Dendritic cell treated with granulocyte-macrophage colony-stimulating factor and Interleukin-4, amounts not matched to agents 40 ng/mL and 50 ng/mL, for 4 days (primary cell): ENCODE measurements around the gene CACNA1E.
"Not testable (repeated sequence)": the region's sequence is repeated elsewhere in the genome, so short reads cannot be mapped to it uniquely, and the experiment has no call there.

ENCODE experiments used
- H3K27ac Mint-ChIP-seq: one replicate; pipeline ENCODE4 v1.8.0; 2022; ENCODE audit warnings: mild to moderate bottlenecking, mixed read lengths
- H3K27me3 Mint-ChIP-seq: one replicate; pipeline ENCODE4 v1.8.0; 2022; ENCODE audit warnings: mild to moderate bottlenecking, mixed read lengths
- H3K36me3 Mint-ChIP-seq: one replicate; pipeline ENCODE4 v1.8.0; 2022; ENCODE audit warnings: low read depth, mixed read lengths
- H3K4me1 Mint-ChIP-seq: one replicate; pipeline ENCODE4 v1.8.0; 2022; ENCODE audit warnings: low read depth, mixed read lengths
- H3K4me3 Mint-ChIP-seq: one replicate; pipeline ENCODE4 v1.8.0; 2022; ENCODE audit warnings: mild to moderate bottlenecking, moderate library complexity, mixed read lengths
- H3K9me3 Mint-ChIP-seq: one replicate; pipeline ENCODE4 v1.8.0; 2022; ENCODE audit warnings: mixed read lengths
- intact Hi-C: fragments of 100-400 bp; cut with micrococcal nuclease; formaldehyde crosslinking; loops from one replicate; pipeline ENCODE4 v1.15.0; 2022

CACNA1E gene

DNA sequence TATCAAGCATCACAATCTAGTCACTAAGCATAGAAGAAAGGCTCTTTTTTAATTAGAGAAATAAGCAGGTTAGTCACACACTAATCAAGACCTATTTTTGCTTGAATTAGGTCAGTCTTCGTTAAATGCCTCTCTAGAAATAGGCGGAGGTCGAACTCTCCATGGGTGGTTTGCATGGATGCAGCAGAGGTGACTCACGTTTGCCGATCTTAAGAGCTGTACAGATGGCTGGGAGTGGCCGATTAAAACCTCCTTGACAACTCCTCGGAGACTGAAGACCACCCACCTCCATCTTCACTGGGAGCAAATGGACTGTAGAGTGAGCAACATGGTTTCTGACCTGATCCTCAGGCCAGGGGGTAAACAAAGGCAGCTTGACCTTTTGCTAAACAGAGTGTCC, 328.9 kb downstream of the CACNA1E start:
- intact Hi-C loops, result no loop called here
- no peaks in the 10 kb centered on the region for H3K9me3 Mint-ChIP-seq
- no peaks in the 10 kb centered on the region for H3K27me3 Mint-ChIP-seq
- H3K36me3 Mint-ChIP-seq, result no peaks in the 10 kb centered on the region
- H3K4me3 Mint-ChIP-seq, result no peak overlapping the region
- H3K27ac Mint-ChIP-seq, result no peak overlapping the region
- H3K4me1 Mint-ChIP-seq, result no peaks in the 10 kb centered on the region

GRCh38 chr1:181813266-181813665, 329.9 kb downstream of the CACNA1E start:
- Mint-ChIP-seq H3K27me3 (no peaks in the 10 kb centered on the region), H3K27ac (no peak overlapping the region), H3K4me1 (no peaks in the 10 kb centered on the region), H3K4me3 (no peak overlapping the region), H3K36me3 (no peaks in the 10 kb centered on the region), H3K9me3 (no peaks in the 10 kb centered on the region)
- intact Hi-C loops, result no loop called here

DNA sequence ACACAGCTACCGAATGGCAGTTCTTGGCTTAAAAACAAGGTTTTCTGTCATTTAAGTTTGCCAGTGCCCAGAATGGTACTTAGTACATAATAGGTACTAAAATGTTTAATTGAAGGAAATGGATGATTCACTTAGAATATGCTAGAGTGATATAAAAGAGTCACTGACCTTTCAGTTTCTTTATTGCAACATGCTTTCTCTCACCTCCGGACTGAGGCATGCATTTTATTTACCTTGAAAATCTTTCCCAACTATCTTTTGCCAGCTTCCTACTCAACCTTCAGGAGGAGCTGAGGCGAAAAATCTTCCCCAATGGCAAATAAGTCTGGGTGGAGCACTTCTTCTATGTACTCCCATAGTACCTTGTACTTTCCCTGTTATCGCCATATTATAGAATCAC, 333.3 kb downstream of the CACNA1E start:
- intact Hi-C loops, result no loop called here
- Mint-ChIP-seq H3K27me3 (no peaks in the 10 kb centered on the region), H3K4me1 (no peaks in the 10 kb centered on the region), H3K9me3 (no peaks in the 10 kb centered on the region), H3K36me3 (no peaks in the 10 kb centered on the region), H3K27ac (no peak overlapping the region), H3K4me3 (no peak overlapping the region)

GRCh38 chr1:181817091-181817490, 333.8 kb downstream of the CACNA1E start:
- Mint-ChIP-seq H3K27me3 (no peaks in the 10 kb centered on the region), H3K9me3 (no peaks in the 10 kb centered on the region), H3K4me1 (no peaks in the 10 kb centered on the region), H3K36me3 (no peaks in the 10 kb centered on the region), H3K27ac (no peak overlapping the region), H3K4me3 (no peak overlapping the region)
- intact Hi-C loops, result no loop called here

DNA sequence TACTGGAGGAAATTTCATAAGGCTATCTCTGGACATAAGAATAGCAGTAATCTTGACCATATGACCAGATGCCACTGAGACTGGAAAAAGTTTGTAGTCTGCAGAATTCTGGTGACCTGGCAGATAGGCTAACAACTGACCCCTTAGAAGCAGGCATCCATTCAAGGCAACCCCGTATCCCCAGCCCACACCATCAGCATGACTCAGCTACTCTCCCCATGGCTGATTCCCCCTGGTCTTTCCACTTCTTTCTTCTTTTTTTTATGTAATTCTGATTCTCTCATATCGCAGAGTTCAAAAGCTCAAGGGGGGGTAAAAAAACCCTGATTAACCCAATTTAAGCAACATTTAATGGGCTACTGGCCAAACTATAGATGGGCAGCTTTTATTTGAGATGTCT, 335.1 kb downstream of the CACNA1E start:
- Mint-ChIP-seq H3K27me3 (no peaks in the 10 kb centered on the region), H3K36me3 (no peaks in the 10 kb centered on the region), H3K27ac (no peak overlapping the region), H3K9me3 (no peaks in the 10 kb centered on the region), H3K4me1 (no peaks in the 10 kb centered on the region), H3K4me3 (no peak overlapping the region)
- intact Hi-C loops, result no loop called here

DNA sequence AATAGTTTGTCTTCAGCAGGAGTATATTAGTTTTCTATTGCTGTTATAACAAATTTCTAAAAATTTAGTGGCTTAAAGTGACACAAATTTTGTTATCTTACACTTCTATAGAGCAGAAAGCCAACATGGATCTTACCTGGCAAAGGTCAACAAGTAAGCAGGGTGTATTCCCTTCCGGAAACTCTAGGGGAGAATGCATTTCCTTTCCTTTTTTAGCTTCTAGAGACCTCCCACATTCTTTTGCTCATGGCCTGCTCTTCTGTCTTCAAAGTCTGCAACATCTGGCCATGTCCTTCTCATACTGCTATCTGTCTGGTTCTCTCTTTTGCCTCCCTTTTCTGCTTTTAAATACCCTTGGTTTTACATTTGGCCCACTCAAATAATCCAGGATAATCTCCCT, 335.6 kb downstream of the CACNA1E start:
- Mint-ChIP-seq H3K9me3 (no peaks in the 10 kb centered on the region), H3K27ac (no peak overlapping the region), H3K4me1 (no peaks in the 10 kb centered on the region), H3K36me3 (no peaks in the 10 kb centered on the region), H3K27me3 (no peaks in the 10 kb centered on the region), H3K4me3 (no peak overlapping the region)
- intact Hi-C loops, result no loop called here

DNA sequence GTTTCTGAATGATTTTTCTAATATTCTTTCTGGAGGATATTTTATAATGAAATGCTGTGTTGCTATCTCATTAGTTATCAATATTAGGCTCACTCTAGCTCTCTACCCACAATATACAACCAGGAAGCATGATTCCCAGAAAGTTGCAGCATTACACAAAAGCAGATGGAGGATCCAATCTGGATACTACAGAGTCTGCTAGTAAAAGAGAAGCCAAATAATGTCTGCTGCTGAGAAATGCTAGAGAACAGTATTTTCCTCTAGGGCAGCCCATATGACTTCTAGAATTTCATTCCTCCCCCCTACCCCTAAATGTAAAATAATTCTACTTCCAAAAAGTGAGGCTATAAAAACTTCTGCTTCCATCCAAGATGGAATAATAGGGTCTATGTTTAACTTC, 338.4 kb downstream of the CACNA1E start:
- no peaks in the 10 kb centered on the region for H3K27me3 Mint-ChIP-seq
- no peak overlapping the region for H3K4me3 Mint-ChIP-seq
- peaks cover 3% of the 10 kb centered on the region for H3K9me3 Mint-ChIP-seq
- no peaks in the 10 kb centered on the region for H3K36me3 Mint-ChIP-seq
- H3K27ac Mint-ChIP-seq, result no peak overlapping the region
- no peaks in the 10 kb centered on the region for H3K4me1 Mint-ChIP-seq
- intact Hi-C loops, result no loop called here

DNA sequence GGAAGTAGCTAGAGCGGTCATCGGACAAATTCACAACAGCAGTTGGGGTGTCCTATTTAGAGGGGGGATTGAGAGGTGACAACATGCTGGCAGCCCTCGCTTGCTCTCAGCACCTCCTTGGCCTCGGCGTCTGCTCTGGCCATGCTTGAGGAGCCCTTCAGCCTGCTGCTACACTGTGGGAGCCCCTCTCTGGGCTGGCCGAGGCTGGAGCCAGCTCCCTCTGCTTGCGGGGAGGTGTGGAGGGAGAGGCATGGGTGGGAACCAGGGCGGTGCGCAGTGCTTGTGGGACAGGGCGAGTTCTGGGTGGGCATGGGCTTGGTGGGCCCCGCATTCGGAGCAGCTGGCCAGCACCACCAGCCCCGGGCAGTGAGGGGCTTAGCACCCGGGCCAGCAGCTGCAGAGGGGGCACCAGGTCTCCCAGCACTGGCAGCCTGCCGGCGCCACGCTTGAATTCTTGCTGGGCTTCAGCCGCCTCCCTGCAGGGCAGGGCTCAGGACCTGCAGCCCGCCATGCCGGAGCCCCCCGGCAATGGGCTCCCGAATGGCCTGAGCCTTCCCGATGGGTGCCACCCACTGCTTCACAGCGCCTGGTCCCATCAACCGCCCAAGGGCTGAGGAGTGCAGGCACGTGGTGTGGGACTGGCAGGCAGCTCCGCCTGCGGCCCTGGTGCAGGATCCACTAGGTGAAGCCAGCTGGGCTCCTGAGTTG, 349.0 kb downstream of the CACNA1E start:
- not testable (repeated sequence) for H3K27ac Mint-ChIP-seq, H3K27me3 Mint-ChIP-seq

GRCh38 chr1:181846001-181846645, 362.8 kb downstream of the CACNA1E start:
- Mint-ChIP-seq H3K4me1 (no peaks in the 10 kb centered on the region), H3K27me3 (no peaks in the 10 kb centered on the region), H3K27ac (no peak overlapping the region), H3K4me3 (no peak overlapping the region), H3K36me3 (no peaks in the 10 kb centered on the region), H3K9me3 (peaks cover 3% of the 10 kb centered on the region)
- intact Hi-C loops, result no loop called here

More for the DNA sequence above, 349.0 kb downstream of the CACNA1E start:
- H3K4me1 Mint-ChIP-seq, intact Hi-C loops, H3K4me3 Mint-ChIP-seq, H3K36me3 Mint-ChIP-seq: not testable (repeated sequence)
- H3K9me3 Mint-ChIP-seq, result peaks cover 55% of the 10 kb centered on the region

DNA sequence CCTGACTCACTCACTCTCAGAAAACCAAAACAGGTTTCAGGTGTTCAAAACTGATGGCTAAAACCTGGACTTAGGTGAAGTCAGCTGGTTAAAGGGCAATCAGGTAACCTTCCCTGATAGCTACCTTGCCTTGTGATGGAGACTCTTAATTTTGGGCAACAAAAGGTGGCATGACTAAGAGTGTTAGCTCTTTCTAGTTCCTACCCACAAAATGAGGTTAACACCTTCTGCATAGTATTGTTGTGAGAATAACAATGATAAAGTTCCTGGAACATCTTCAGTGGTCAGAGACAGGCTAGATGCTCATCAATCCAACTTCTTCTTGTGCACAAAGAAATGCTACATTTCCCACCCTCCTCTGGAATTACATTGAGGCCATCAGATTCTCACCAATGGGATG, 363.4 kb downstream of the CACNA1E start:
- Mint-ChIP-seq H3K27me3 (no peaks in the 10 kb centered on the region), H3K4me3 (no peak overlapping the region), H3K4me1 (no peaks in the 10 kb centered on the region)

GRCh38 chr1:181849071-181849470, 365.8 kb downstream of the CACNA1E start:
- Mint-ChIP-seq H3K27me3 (no peaks in the 10 kb centered on the region), H3K9me3 (peaks cover 33% of the 10 kb centered on the region), H3K27ac (no peak overlapping the region), H3K4me1 (no peaks in the 10 kb centered on the region), H3K4me3 (no peak overlapping the region), H3K36me3 (no peaks in the 10 kb centered on the region)
- intact Hi-C loops, result no loop called here

More for the DNA sequence above, 363.4 kb downstream of the CACNA1E start:
- no peaks in the 10 kb centered on the region for H3K36me3 Mint-ChIP-seq
- H3K9me3 Mint-ChIP-seq, result peaks cover 9% of the 10 kb centered on the region
- H3K27ac Mint-ChIP-seq, result no peak overlapping the region
- intact Hi-C loops, result no loop called here

GRCh38 chr1:181854212-181854611, 370.9 kb downstream of the CACNA1E start:
- H3K27me3 Mint-ChIP-seq, intact Hi-C loops, H3K27ac Mint-ChIP-seq, H3K4me3 Mint-ChIP-seq, H3K36me3 Mint-ChIP-seq, H3K4me1 Mint-ChIP-seq: not testable (repeated sequence)
- peaks cover 35% of the 10 kb centered on the region for H3K9me3 Mint-ChIP-seq

- no peaks in the 10 kb centered on the region for H3K4me1 Mint-ChIP-seq
Measured at GRCh38 chr1:181855380-181855779, 372.1 kb downstream of the CACNA1E start.

More at GRCh38 chr1:181855380-181855779, 372.1 kb downstream of the CACNA1E start:
- peaks cover 35% of the 10 kb centered on the region for H3K9me3 Mint-ChIP-seq
- H3K27me3 Mint-ChIP-seq, result no peaks in the 10 kb centered on the region
- intact Hi-C loops, result no loop called here
- H3K36me3 Mint-ChIP-seq, result no peaks in the 10 kb centered on the region
- no peak overlapping the region for H3K27ac Mint-ChIP-seq
- H3K4me3 Mint-ChIP-seq, result no peak overlapping the region
